GM12878 (cell line): ENCODE data around the gene CDKN1C. TPM values are rescaled to one million over a fixed set of nuclear protein-coding genes. Genes with fewer than 3 reads are reported as not detected.

Source experiments
- ATAC-seq: fragments of 200-7000 bp; cut with Tn5 transposase; 3 replicates; pipeline ENCODE4 v1.9.1; 2020; ENCODE audit warnings: mild to moderate bottlenecking, moderate library complexity
- BruUV-seq: library from RNA; stranded (reverse); fragments of 400-500 nt; replicated peaks from 2 replicates; lab custom pipeline; 2021; lab: Mats Ljungman, UMichigan
- CTCF ChIA-PET: fragments of 300-600 bp; sonication (Branson Sonifier 250); formaldehyde crosslinking; extraction: SDS; loops from one replicate; lab custom pipeline; 2021; ENCODE audit warnings: inconsistent platforms; lab: Yijun Ruan, JAX
- POLR2A ChIA-PET: fragments of 350-600 bp; formaldehyde crosslinking; extraction: SDS; loops from one replicate; lab custom pipeline; 2021; ENCODE audit warnings: inconsistent platforms; lab: Charles Lee
- RAD21 ChIA-PET: fragments of 300-600 bp; sonication (Branson Sonifier 250); formaldehyde crosslinking; loops from one replicate; lab custom pipeline; 2023; ENCODE audit warnings: antibody characterized with exemption; ENCODE audit not compliant: unreplicated experiment; lab: Charles Lee
- SMC1A ChIA-PET: fragments of 300-600 bp; sonication (Branson Sonifier 250); formaldehyde crosslinking; loops from one replicate; lab custom pipeline; 2023; ENCODE audit not compliant: unreplicated experiment, uncharacterized antibody; lab: Charles Lee
- DNase-seq: peaks from one replicate; pipeline ENCODE4 v3.0.0-alpha.2; 2011; ENCODE audit warnings: low read depth, low spot score
- FAIRE-seq: peaks from 3 replicates; lab custom pipeline; 2011; peaks lifted over from hg19 to GRCh38; lab: Jason Lieb, UNC
- H2AFZ ChIP-seq: 2 replicates; pipeline ENCODE4 v1.6.0; 2011; ENCODE audit warnings: low read depth, low read length, control low read depth; ENCODE audit not compliant: control insufficient read depth
- H3K27ac ChIP-seq: 2 replicates; pipeline ENCODE4 v1.5.1; 2011; ENCODE audit warnings: control low read depth; ENCODE audit not compliant: control insufficient read depth, insufficient read depth
- H3K27me3 ChIP-seq, 2 experiments: replicated peaks in 1 of 2; 2 replicates each; pipeline versions ENCODE4 v1.6.0 to v1.6.1; 2011; ENCODE audit warnings: low read length in 1 of 2; ENCODE audit not compliant: control insufficient read depth in 2 of 2, insufficient read depth in 2 of 2
- H3K36me3 ChIP-seq, 2 experiments: 2 replicates each; pipeline ENCODE4 v1.5.1; 2011; ENCODE audit warnings: low read length in 1 of 2; ENCODE audit not compliant: control insufficient read depth in 2 of 2, insufficient read depth in 2 of 2
- H3K4me1 ChIP-seq: 2 replicates; pipeline ENCODE4 v1.6.1; 2011; ENCODE audit warnings: mild to moderate bottlenecking, low read length, moderate library complexity, mixed read lengths; ENCODE audit not compliant: control insufficient read depth, insufficient read depth
- H3K4me2 ChIP-seq: 2 replicates; pipeline ENCODE4 v1.6.0; 2011; ENCODE audit warnings: control low read depth; ENCODE audit not compliant: control insufficient read depth, insufficient read depth
- H3K4me3 ChIP-seq: fragments of 200-600 bp; sonication (generic); 2 replicates; pipeline ENCODE4 v1.5.1; 2016
- H3K79me2 ChIP-seq: 2 replicates; pipeline ENCODE4 v1.6.0; 2011; ENCODE audit warnings: low read length; ENCODE audit not compliant: control insufficient read depth, insufficient read depth
- H3K9ac ChIP-seq: 2 replicates; pipeline ENCODE4 v1.8.0; 2011; ENCODE audit warnings: low read length, control low read depth, mixed read lengths; ENCODE audit not compliant: control insufficient read depth, insufficient read depth
- H3K9me3 ChIP-seq: replicated peaks from 3 replicates; pipeline ENCODE4 v1.5.1; 2011; ENCODE audit warnings: mild to moderate bottlenecking, low read length; ENCODE audit not compliant: control insufficient read depth, insufficient read depth
- H4K20me1 ChIP-seq: 2 replicates; pipeline ENCODE4 v1.6.0; 2011; ENCODE audit not compliant: control insufficient read depth, insufficient read depth
- ATF2 ChIP-seq: IDR thresholded peaks from 2 replicates; pipeline ENCODE4 v1.6.1; 2012; ENCODE audit warnings: low read length, inconsistent platforms
- ATF3 ChIP-seq: IDR thresholded peaks from 2 replicates; pipeline ENCODE4 v1.6.1; 2011; ENCODE audit warnings: low read depth, mild to moderate bottlenecking, low read length, moderate library complexity, borderline replicate concordance; ENCODE audit errors: extremely low read depth
- CHD4 ChIP-seq: fragments of 200-600 bp; sonication (generic); IDR thresholded peaks from 2 replicates; pipeline ENCODE4 v1.6.1; 2016; ENCODE audit warnings: mild to moderate bottlenecking
- EGR1 ChIP-seq, 2 experiments: IDR thresholded peaks; 1 replicate in 1 of 2; 2 replicates in 1 of 2; pipeline ENCODE4 v1.6.1; 2011 to 2012; ENCODE audit warnings: low read depth in 2 of 2, low read length in 2 of 2, borderline replicate concordance in 1 of 2, mild to moderate bottlenecking in 1 of 2, moderate library complexity in 1 of 2
- NFYB ChIP-seq: IDR thresholded peaks from 2 replicates; pipeline ENCODE4 v1.6.1; 2011; ENCODE audit warnings: low read depth, mild to moderate bottlenecking, low read length, improper control_type of control experiment, moderate library complexity; ENCODE audit not compliant: insufficient read depth
- NR2C2 ChIP-seq: IDR thresholded peaks from 2 replicates; pipeline ENCODE4 v1.6.1; 2011; ENCODE audit warnings: borderline replicate concordance, low read depth; ENCODE audit not compliant: control insufficient read depth, insufficient read length
- POLR2A ChIP-seq: IDR thresholded peaks from 2 replicates; pipeline ENCODE4 v1.6.1; 2011; ENCODE audit warnings: low read depth, mild to moderate bottlenecking, low read length
- POU2F2 ChIP-seq: IDR thresholded peaks from 3 replicates; pipeline ENCODE4 v1.6.1; 2011; ENCODE audit warnings: low read depth, mild to moderate bottlenecking, low read length, borderline replicate concordance
- RAD51 ChIP-seq: fragments of 450-650 bp; IDR thresholded peaks from 2 replicates; pipeline ENCODE4 v1.6.1; 2016; ENCODE audit warnings: moderate library complexity, mild to moderate bottlenecking, inconsistent platforms
- RB1 ChIP-seq: fragments of 450-650 bp; formaldehyde crosslinking; IDR thresholded peaks from 2 replicates; pipeline ENCODE4 v1.6.1; 2017; ENCODE audit warnings: mild to moderate bottlenecking, borderline replicate concordance
- SMAD5 ChIP-seq: IDR thresholded peaks from 2 replicates; pipeline ENCODE4 v1.6.1; 2016; ENCODE audit warnings: antibody characterized with exemption, low read depth
- SPI1 ChIP-seq: IDR thresholded peaks from 2 replicates; pipeline ENCODE4 v1.6.1; 2011; ENCODE audit warnings: low read depth, mild to moderate bottlenecking, low read length, moderate library complexity, borderline replicate concordance; ENCODE audit not compliant: insufficient read depth
- TCF12 ChIP-seq: IDR thresholded peaks from 2 replicates; pipeline ENCODE4 v1.6.1; 2011; ENCODE audit warnings: low read depth, mild to moderate bottlenecking, low read length
- TCF7 ChIP-seq: IDR thresholded peaks from 2 replicates; pipeline ENCODE4 v1.6.1; 2014; ENCODE audit warnings: antibody characterized with exemption, borderline replicate concordance
- USF1 ChIP-seq: IDR thresholded peaks from 2 replicates; pipeline ENCODE4 v1.6.1; 2011; ENCODE audit warnings: borderline replicate concordance, low read depth, mild to moderate bottlenecking, moderate library complexity, mixed read lengths, low read length; ENCODE audit not compliant: insufficient read depth; ENCODE audit errors: extremely low read length
- WGBS: methylation state at CpG from one replicate; pipeline ENCODE4 v1.1.6; 2016; ENCODE audit warnings: low lambda C conversion rate; ENCODE audit not compliant: insufficient replicate concordance, insufficient coverage; ENCODE audit errors: missing lambda C conversion rate; 5-methylcytosine and 5-hydroxymethylcytosine counted together
- in situ Hi-C: fragments of 300-500 bp; cut with MboI; formaldehyde crosslinking; loops from 9 replicates; pipeline ENCODE4 v1.14.3; 2018; ENCODE audit warnings: mixed read lengths
- intact Hi-C: fragments of 100-400 bp; cut with micrococcal nuclease; formaldehyde crosslinking; loops from one replicate; pipeline ENCODE4 v1.14.2; 2022; ENCODE audit not compliant: unreplicated experiment
- polyA plus RNA-seq, 11 experiments: library from polyadenylated mRNA; depleted of rRNA in 4 of 11; unstranded in 6 of 11; stranded (reverse) in 5 of 11; fragments of >200 nt; fragmentation: Nextera tagmentation in 4 of 11; fragmentation: Illumina TruSeq in 1 of 11; extraction: Ambion mirVana in 4 of 11; extraction: Trizol in 1 of 11; gene quantifications; 1 replicate in 1 of 11; 2 replicates in 10 of 11; pipeline versions ENCODE4 v1.2.1 to v1.2.3, GENCODE V29; 2011 to 2016; ENCODE audit warnings: inconsistent platforms in 2 of 11, missing spikeins in 2 of 11, low read depth in 1 of 11
- total RNA-seq, 4 experiments: library from RNA; depleted of rRNA in 3 of 4; stranded (reverse); fragments of >200 nt in 3 of 4; fragmentation: Illumina TruSeq in 1 of 4; extraction: Trizol in 1 of 4; gene quantifications; 2 replicates each; pipeline versions ENCODE4 v1.2.1 to v1.2.3, GENCODE V29; 2013 to 2021

CDKN1C gene
- total and polyA plus RNA-seq, 10 of the 15 experiments (the other 5 are each of a cell fraction or from before 2014, with no cell fraction given), result 0.05 to 0.21 (median 0.14) TPM; not detected in 7

- no peaks in the 10 kb centered on the region for H3K79me2 ChIP-seq
- peaks cover 2 to 5% of the 10 kb centered on the region in 2 experiments; a peak in 2 of 4 replicates for H3K27me3 ChIP-seq
- TF ChIP-seq ATF2, result no peak
- CTCF ChIA-PET, result no interaction called here
- no peaks in the 10 kb centered on the region; the same call in 2 of the 3 replicates for H3K9me3 ChIP-seq
- H4K20me1 ChIP-seq, result no peaks in the 10 kb centered on the region
- H2AFZ ChIP-seq, result no peak overlapping the region
- DNase-seq (no peak), FAIRE-seq (no peak), ATAC-seq (no peak)
- SMC1A ChIA-PET, result no interaction called here
- in situ Hi-C loops (no loop called here), intact Hi-C loops (no loop called here)
- no peak overlapping the region for H3K4me2 ChIP-seq
- no TSS peak for BruUV-seq
- no peaks in the 10 kb centered on the region for H3K4me1 ChIP-seq
- H3K27ac ChIP-seq, result no peak overlapping the region
- no peak overlapping the region for H3K4me3 ChIP-seq
- POLR2A ChIA-PET, result no interaction called here
- RAD21 ChIA-PET, result no interaction called here
- no peaks in the 10 kb centered on the region for H3K36me3 ChIP-seq
- H3K9ac ChIP-seq, result no peak overlapping the region
- WGBS, result 33% methylated on average over 22 of the region's 22 CpGs
Observed at GRCh38 chr11:2870969-2871680, 14.4 kb downstream of the CDKN1C start.

GRCh38 chr11:2870460-2870859, 15.1 kb downstream of the CDKN1C start:
- H4K20me1 ChIP-seq, result no peaks in the 10 kb centered on the region
- POLR2A ChIA-PET, result no interaction called here
- no peaks in the 10 kb centered on the region for H3K4me1 ChIP-seq
- no TSS peak for BruUV-seq
- peaks cover 2 to 5% of the 10 kb centered on the region in 2 experiments; a peak in 2 of 4 replicates for H3K27me3 ChIP-seq
- no peak overlapping the region for H3K4me2 ChIP-seq
- RAD21 ChIA-PET, result no interaction called here
- in situ Hi-C loops, result no loop called here
- H3K4me3 ChIP-seq, result no peak overlapping the region
- DNase-seq (no peak), ATAC-seq (no peak), FAIRE-seq (no peak)
- H3K9me3 ChIP-seq, result no peaks in the 10 kb centered on the region; the same call in 2 of the 3 replicates
- 50% methylated on average over 16 of the region's 17 CpGs for whole genome bisulfite sequencing
- CTCF ChIA-PET, result no interaction called here
- intact Hi-C loops, result no loop called here
- no peak overlapping the region for H3K27ac ChIP-seq
- SMC1A ChIA-PET, result no interaction called here
- no peak overlapping the region for H2AFZ ChIP-seq
- H3K36me3 ChIP-seq, result no peaks in the 10 kb centered on the region
- H3K9ac ChIP-seq, result no peak overlapping the region
- H3K79me2 ChIP-seq, result no peaks in the 10 kb centered on the region
- TF ChIP-seq RB1 (no peak), POU2F2 (no peak), TCF12 (no peak), ATF3 (no peak), NFYB (no peak), TCF7 (no peak), NR2C2 (no peak), USF1 (no peak), CHD4 (no peak), SPI1 (no peak), EGR1 (IDR thresholded peaks at IDR 0.05; ENCODE audit: borderline replicate concordance in 1 of 2, low read depth in 2 of 2, low read length in 2 of 2) (no peak), POLR2A (no peak), RAD51 (no peak), SMAD5 (no peak)
